ENCODE measurements around the gene RPS6KA2. TPM values are rescaled to one million over a fixed set of nuclear protein-coding genes. Genes with fewer than 3 reads are reported as not detected.
A peak's percentile ranks its signal among the peaks of the same experiment; 100 is the strongest.

The RPS6KA2 gene
- total RNA-seq, 4 donors from 2014 or later: 64.9 to 101 (median 81.6) TPM

- Histone ChIP-seq H3K27ac (peak overlapping the region in 1 of 3 donors; percentile 60), H3K36me3 (no peaks in the 10 kb centered on the region), H3K4me1 (peaks cover 21 to 25% of the 10 kb centered on the region in 2 donors), H3K9me3 (no peaks in the 10 kb centered on the region), H3K27me3 (no peaks in the 10 kb centered on the region), H3K4me3 (replicated peaks in 1 of 3) (no peak overlapping the region)
- intact Hi-C loops (cut with DNase I): loop anchor here (10.0 kb wide), 1 partner anchor 45 kb away; no protein-coding TSS in a partner anchor
- DNase-seq: peak; percentile 16 to 61
- WGBS, 2 donors: 65 to 73% methylated on average over 4 of the region's 4 CpGs
- TF ChIP-seq POLR2A (IDR thresholded peaks at IDR 0.05): no peak
- no peak for TF ChIP-seq CTCF (IDR thresholded peaks at IDR 0.05)
Observed at GRCh38 chr6:166379800-166380199, 247.3 kb downstream of the RPS6KA2 start.

- Histone ChIP-seq H3K27me3 (no peaks in the 10 kb centered on the region), H3K4me1 (peaks cover 20 to 23% of the 10 kb centered on the region in 2 donors), H3K27ac (peak overlapping the region in 1 of 3 donors; percentile 24), H3K4me3 (replicated peaks in 1 of 3) (no peak overlapping the region), H3K36me3 (no peaks in the 10 kb centered on the region), H3K9me3 (no peaks in the 10 kb centered on the region)
- WGBS, 2 donors: 90 to 100% methylated on average over 1 of the region's 1 CpG
- DNase-seq: no peak
- TF ChIP-seq POLR2A (IDR thresholded peaks at IDR 0.05) (no peak), CTCF (IDR thresholded peaks at IDR 0.05) (no peak)
- intact Hi-C loops (cut with DNase I): no loop called here
Observed at GRCh38 chr6:166379103-166379586, 247.9 kb downstream of the RPS6KA2 start.

DNA sequence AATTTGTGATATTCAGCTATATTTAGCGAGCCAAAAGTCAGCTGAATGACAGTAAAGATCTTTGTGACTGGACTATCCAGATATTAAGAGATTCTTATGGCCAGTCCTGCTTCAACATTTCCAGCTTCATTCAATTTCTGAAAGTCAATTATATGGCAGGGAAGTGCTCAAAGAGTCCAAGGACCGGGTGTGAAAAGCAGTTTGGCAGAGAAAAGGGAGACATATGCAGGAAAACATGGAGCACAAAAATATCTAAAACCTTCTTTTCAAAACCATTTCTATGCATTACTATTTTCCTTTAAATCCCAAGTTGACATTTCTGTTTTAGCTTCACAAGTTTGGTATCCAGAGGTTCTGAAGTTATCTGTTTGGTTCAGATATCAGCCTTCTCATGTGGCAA is 249.3 kb downstream of the RPS6KA2 start:
- Histone ChIP-seq H3K4me1 (peaks cover 17 to 19% of the 10 kb centered on the region in 2 donors), H3K27ac (no peak overlapping the region), H3K27me3 (no peaks in the 10 kb centered on the region), H3K9me3 (no peaks in the 10 kb centered on the region), H3K36me3 (no peaks in the 10 kb centered on the region), H3K4me3 (replicated peaks in 1 of 3) (no peak overlapping the region)
- 47 to 77% methylated on average over 2 of the region's 2 CpGs for WGBS, 2 donors
- intact Hi-C loops (cut with DNase I): no loop called here
- no peak for DNase-seq
- TF ChIP-seq POLR2A (IDR thresholded peaks at IDR 0.05): no peak
- no peak for TF ChIP-seq CTCF (IDR thresholded peaks at IDR 0.05)

DNA sequence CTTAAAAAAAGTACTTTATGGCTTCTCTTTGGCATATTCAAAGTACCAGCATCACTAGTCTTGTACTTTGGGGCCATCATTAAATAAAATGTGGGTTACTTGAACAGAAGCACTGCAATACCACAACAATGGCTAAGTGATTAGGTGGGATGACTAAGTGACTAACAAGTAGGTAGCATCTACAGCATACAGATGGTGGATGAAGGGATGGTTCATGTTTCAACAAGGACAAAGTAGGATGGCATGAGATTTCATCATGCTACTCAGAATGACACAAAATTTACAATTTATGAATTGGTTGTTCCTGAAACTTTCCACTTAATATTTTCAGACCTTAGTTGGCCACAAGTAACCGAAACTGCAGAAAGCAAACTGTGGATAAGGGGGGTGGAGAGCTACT is 252.0 kb downstream of the RPS6KA2 start:
- intact Hi-C loops (cut with DNase I): no loop called here
- no peaks in the 10 kb centered on the region for H3K9me3 ChIP-seq
- no peaks in the 10 kb centered on the region for H3K36me3 ChIP-seq
- TF ChIP-seq POLR2A (IDR thresholded peaks at IDR 0.05): no peak
- TF ChIP-seq CTCF (IDR thresholded peaks at IDR 0.05): no peak
- 93 to 96% methylated on average over 1 of the region's 1 CpG for WGBS, 2 donors
- no peaks in the 10 kb centered on the region for H3K27me3 ChIP-seq
- DNase-seq: no peak
- H3K4me3 ChIP-seq (replicated peaks in 1 of 3): no peak overlapping the region
- H3K27ac ChIP-seq: no peak overlapping the region
- peaks cover 6 to 9% of the 10 kb centered on the region in 2 donors for H3K4me1 ChIP-seq

DNA sequence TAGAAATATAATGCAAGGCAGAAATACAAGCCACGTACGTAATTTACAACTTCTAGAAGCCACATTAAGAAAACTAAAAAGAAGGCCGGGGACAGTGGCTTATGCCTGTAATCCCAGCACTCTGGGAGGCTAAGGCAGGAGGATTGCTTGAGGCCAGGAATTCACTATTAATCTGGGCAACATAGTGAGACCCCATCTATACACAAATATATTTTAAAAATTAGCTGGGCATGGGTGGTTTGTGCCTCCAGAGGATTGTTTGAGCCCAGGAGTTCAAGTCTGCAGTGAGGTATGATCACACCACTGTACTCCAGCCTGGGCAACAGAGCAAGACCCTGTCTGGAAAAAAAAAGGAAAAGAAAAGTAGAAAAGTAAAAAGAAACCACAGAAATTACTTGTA is 256.6 kb downstream of the RPS6KA2 start:
- 91 to 97% methylated on average over 3 of the region's 3 CpGs for WGBS, 2 donors
- Histone ChIP-seq H3K9me3 (no peaks in the 10 kb centered on the region), H3K4me1 (no peaks in the 10 kb centered on the region), H3K27ac (no peak overlapping the region), H3K4me3 (replicated peaks in 1 of 3) (no peak overlapping the region), H3K27me3 (no peaks in the 10 kb centered on the region), H3K36me3 (no peaks in the 10 kb centered on the region)
- no peak for DNase-seq
- intact Hi-C loops (cut with DNase I): no loop called here
- TF ChIP-seq CTCF (IDR thresholded peaks at IDR 0.05) (no peak), POLR2A (IDR thresholded peaks at IDR 0.05) (no peak)
